Cerebellar nuclear complex (tissue), 1 donor: ENCODE results near the gene TGFB2.

Experiments
- DNase-seq, 2 experiments: peaks; one replicate each; lab custom pipeline; 2025; lab: John Stamatoyannopoulos, UW

TGFB2 gene

GRCh38 chr1:218462587-218462986 lies 117.5 kb downstream of the TGFB2 start:
- DNase-seq: no peak

- no peak for DNase-seq
Observed at GRCh38 chr1:218463194-218464156, 118.3 kb downstream of the TGFB2 start.

- DNase-seq: no peak
Observed at GRCh38 chr1:218464871-218465270, 119.7 kb downstream of the TGFB2 start.

- no peak for DNase-seq
Observed at GRCh38 chr1:218466341-218467010, 121.3 kb downstream of the TGFB2 start.

GRCh38 chr1:218467101-218468072 lies 122.3 kb downstream of the TGFB2 start:
- DNase-seq: no peak

- DNase-seq: no peak
Observed at GRCh38 chr1:218468711-218469110, 123.6 kb downstream of the TGFB2 start.

GRCh38 chr1:218472885-218473284 lies 127.7 kb downstream of the TGFB2 start:
- no peak for DNase-seq

- DNase-seq: no peak
Observed at GRCh38 chr1:218473522-218473921, 128.4 kb downstream of the TGFB2 start.

- no peak for DNase-seq
Observed at GRCh38 chr1:218474128-218474527, 129.0 kb downstream of the TGFB2 start.

- DNase-seq: no peak
Observed at GRCh38 chr1:218475275-218475674, 130.1 kb downstream of the TGFB2 start.

- no peak for DNase-seq
Observed at GRCh38 chr1:218475699-218476098, 130.6 kb downstream of the TGFB2 start.

- no peak for DNase-seq
Observed at GRCh38 chr1:218476385-218476784, 131.2 kb downstream of the TGFB2 start.

GRCh38 chr1:218478336-218478735 lies 133.2 kb downstream of the TGFB2 start:
- no peak for DNase-seq

GRCh38 chr1:218479436-218480115 lies 134.4 kb downstream of the TGFB2 start:
- no peak for DNase-seq

- no peak for DNase-seq
Observed at GRCh38 chr1:218480137-218480536, 135.0 kb downstream of the TGFB2 start.

GRCh38 chr1:218480588-218481099 lies 135.5 kb downstream of the TGFB2 start:
- DNase-seq: no peak

GRCh38 chr1:218481116-218481775 lies 136.1 kb downstream of the TGFB2 start:
- no peak for DNase-seq

GRCh38 chr1:218482683-218483082 lies 137.5 kb downstream of the TGFB2 start:
- no peak for DNase-seq

GRCh38 chr1:218485241-218485928 lies 140.2 kb downstream of the TGFB2 start:
- no peak for DNase-seq

GRCh38 chr1:218488531-218488930 lies 143.4 kb downstream of the TGFB2 start:
- DNase-seq: no peak
